Gastrocnemius medialis (tissue), 4 donors: ENCODE data around the gene CHIC2. TPM values are rescaled to one million over a fixed set of nuclear protein-coding genes. Genes with fewer than 3 reads are reported as not detected.
A peak's percentile ranks its signal among the peaks of the same experiment; 100 is the strongest.

Experiments used
- ATAC-seq, 2 donors: fragments of 150-250 bp; one replicate each; pipeline ENCODE4 v1.9.1; 2016
- DNase-seq, 2 donors: peaks; one replicate each; pipeline ENCODE4 v3.0.0-alpha.2; 2019
- H3K27ac ChIP-seq, 4 donors: fragments of 200-600 bp; sonication (generic); 1 replicate in 1 of 4; 2 replicates in 3 of 4; pipeline ENCODE4 v1.5.1; 2016 to 2018; ENCODE audit warnings: mild to moderate bottlenecking in 2 of 4, moderate library complexity in 1 of 4
- H3K27me3 ChIP-seq, 3 donors: fragments of 200-600 bp; sonication (generic) in 2 of 3; 1 replicate in 1 of 3; 2 replicates in 2 of 3; pipeline versions ENCODE4 v1.5.1 to v1.6.0; 2016 to 2019; ENCODE audit warnings: mild to moderate bottlenecking in 1 of 3, moderate library complexity in 1 of 3
- H3K36me3 ChIP-seq, 2 donors: fragments of 200-600 bp; sonication (generic) in 1 of 2; one replicate each; pipeline ENCODE4 v1.5.1; 2017 to 2018
- H3K4me1 ChIP-seq, 2 donors: fragments of 200-600 bp; sonication (generic) in 1 of 2; one replicate each; pipeline ENCODE4 v1.5.1; 2016 to 2017; ENCODE audit warnings: mild to moderate bottlenecking in 2 of 2
- H3K4me3 ChIP-seq, 4 donors: fragments of 200-600 bp; sonication (generic) in 3 of 4; 1 replicate in 1 of 4; 2 replicates in 3 of 4; pipeline ENCODE4 v1.5.1; 2016 to 2019; ENCODE audit warnings: mild to moderate bottlenecking in 2 of 4
- H3K9me3 ChIP-seq, 3 donors: fragments of 200-600 bp; sonication (generic) in 2 of 3; 1 replicate in 1 of 3; 2 replicates in 2 of 3; pipeline ENCODE4 v1.5.1; 2016 to 2019
- POLR2A ChIP-seq, 2 donors: fragments of 450-650 bp; IDR thresholded peaks; one replicate each; pipeline ENCODE4 v1.6.1; 2017; ENCODE audit warnings: antibody characterized with exemption in 2 of 2, mild to moderate bottlenecking in 2 of 2, moderate library complexity in 2 of 2
- in situ Hi-C, 4 donors: fragments of 200-750 bp; cut with MboI; loops; one replicate each; pipeline versions ENCODE4 v1.15.0 to v1.8.0; 2017; ENCODE audit warnings: low sequenced_read_pairs in 4 of 4
- intact Hi-C: fragments of 100-400 bp; cut with DNase I; formaldehyde crosslinking; loops from one replicate; pipeline ENCODE4 v1.15.1; 2023; ENCODE audit warnings: low total_unique reads
- total RNA-seq, 4 donors: library from RNA; depleted of rRNA; stranded (reverse); fragments of >200 nt; gene quantifications; one replicate each; pipeline versions ENCODE4 v1.1.0 to v1.2.3, GENCODE V29; 2016
- TF ChIP-seq, protein P1 (sequence below), 5 experiments: fragments of 450-650 bp in 3 of 5; fragments of 200-600 bp in 2 of 5; sonication (generic) in 2 of 5; IDR thresholded peaks in 4 of 5; conservative IDR thresholded peaks in 1 of 5; 1 replicate in 4 of 5; 2 replicates in 1 of 5; pipeline ENCODE4 v1.5.1; 2016 to 2019; ENCODE audit warnings: antibody characterized with exemption in 5 of 5, mild to moderate bottlenecking in 3 of 5, moderate library complexity in 3 of 5

Gene CHIC2
- total RNA-seq, 4 donors from 2014 or later = 11.9 to 18.6 (median 15.5) TPM

- in situ Hi-C loops = no loop called here
Measured at GRCh38 chr4:54063737-54064316, 578 bp downstream of the CHIC2 start.

DNA sequence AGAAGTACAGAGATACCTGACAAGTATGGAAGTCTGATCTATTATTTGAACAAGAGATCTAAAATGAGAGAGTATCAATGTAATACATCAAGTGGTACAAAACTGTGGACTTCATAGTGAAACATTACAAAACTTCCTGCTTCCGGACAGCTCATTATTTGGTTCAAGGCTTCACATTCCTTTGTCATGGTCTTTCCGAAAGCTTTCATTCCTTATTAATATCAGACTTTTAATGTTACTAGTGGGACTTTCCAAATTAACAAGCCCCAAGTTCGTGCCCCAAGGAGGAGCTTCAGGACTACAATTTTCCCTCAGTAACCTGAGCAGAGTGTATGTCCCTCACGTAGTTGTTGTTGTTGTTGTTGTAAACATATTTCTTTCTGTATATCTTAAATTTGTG is 1.2 kb downstream of the CHIC2 start:
- TF ChIP-seq, protein P1, sequence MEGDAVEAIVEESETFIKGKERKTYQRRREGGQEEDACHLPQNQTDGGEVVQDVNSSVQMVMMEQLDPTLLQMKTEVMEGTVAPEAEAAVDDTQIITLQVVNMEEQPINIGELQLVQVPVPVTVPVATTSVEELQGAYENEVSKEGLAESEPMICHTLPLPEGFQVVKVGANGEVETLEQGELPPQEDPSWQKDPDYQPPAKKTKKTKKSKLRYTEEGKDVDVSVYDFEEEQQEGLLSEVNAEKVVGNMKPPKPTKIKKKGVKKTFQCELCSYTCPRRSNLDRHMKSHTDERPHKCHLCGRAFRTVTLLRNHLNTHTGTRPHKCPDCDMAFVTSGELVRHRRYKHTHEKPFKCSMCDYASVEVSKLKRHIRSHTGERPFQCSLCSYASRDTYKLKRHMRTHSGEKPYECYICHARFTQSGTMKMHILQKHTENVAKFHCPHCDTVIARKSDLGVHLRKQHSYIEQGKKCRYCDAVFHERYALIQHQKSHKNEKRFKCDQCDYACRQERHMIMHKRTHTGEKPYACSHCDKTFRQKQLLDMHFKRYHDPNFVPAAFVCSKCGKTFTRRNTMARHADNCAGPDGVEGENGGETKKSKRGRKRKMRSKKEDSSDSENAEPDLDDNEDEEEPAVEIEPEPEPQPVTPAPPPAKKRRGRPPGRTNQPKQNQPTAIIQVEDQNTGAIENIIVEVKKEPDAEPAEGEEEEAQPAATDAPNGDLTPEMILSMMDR (IDR thresholded peaks at IDR 0.05 in 4 of 5, conservative IDR thresholded peaks at IDR 0.05 in 1 of 5) = no peak
- no peak for TF ChIP-seq POLR2A (IDR thresholded peaks at IDR 0.05)
- Histone ChIP-seq H3K27ac (peak overlapping the region; percentile 83 to 94 (median 89)), H3K4me1 (peaks cover 47 to 48% of the 10 kb centered on the region in 2 donors), H3K4me3 (peak overlapping the region; percentile 89 to 98 (median 94)), H3K9me3 (no peaks in the 10 kb centered on the region), H3K36me3 (no peaks in the 10 kb centered on the region), H3K27me3 (no peaks in the 10 kb centered on the region)
- intact Hi-C loops = loop anchor here (5.0 to 10.0 kb wide), 4 partner anchors 41 to 1408 kb away; partner anchors contain the start of genes FIP1L1 and USP46
- DNase-seq (no peak), ATAC-seq (no peak)
- in situ Hi-C loops = no loop called here

More at GRCh38 chr4:54063737-54064316, 578 bp downstream of the CHIC2 start:
- peak overlapping the region; percentile 89 to 98 (median 94) for H3K4me3 ChIP-seq
- no peaks in the 10 kb centered on the region for H3K9me3 ChIP-seq
- H3K27me3 ChIP-seq = no peaks in the 10 kb centered on the region
- peak in 1 of 2 donors; percentile 25 for DNase-seq
- ATAC-seq = peak; percentile 28 to 51
- intact Hi-C loops = loop anchor here (2.0 to 10.0 kb wide), 5 partner anchors 21 to 1409 kb away; partner anchors contain the start of genes FIP1L1 and USP46
- H3K4me1 ChIP-seq = peaks cover 45 to 46% of the 10 kb centered on the region in 2 donors
- TF ChIP-seq, protein P1 (IDR thresholded peaks at IDR 0.05 in 4 of 5, conservative IDR thresholded peaks at IDR 0.05 in 1 of 5) = no peak
- TF ChIP-seq POLR2A (IDR thresholded peaks at IDR 0.05) = no peak
- H3K36me3 ChIP-seq = no peaks in the 10 kb centered on the region
- H3K27ac ChIP-seq = peak overlapping the region; percentile 83 to 94 (median 89)

- no peaks in the 10 kb centered on the region for H3K36me3 ChIP-seq
- peaks cover 54 to 55% of the 10 kb centered on the region in 2 donors for H3K4me1 ChIP-seq
- no peaks in the 10 kb centered on the region for H3K27me3 ChIP-seq
- H3K9me3 ChIP-seq = no peaks in the 10 kb centered on the region
- ATAC-seq = no peak
- in situ Hi-C loops = no loop called here
- peak overlapping the region; percentile 89 to 98 (median 94) for H3K4me3 ChIP-seq
- peak overlapping the region in 1 of 4 donors; percentile 91 for H3K27ac ChIP-seq
- intact Hi-C loops = loop anchor here (5.0 to 10.0 kb wide), 4 partner anchors 40 to 1408 kb away; partner anchors contain the start of genes FIP1L1 and USP46
- TF ChIP-seq POLR2A (IDR thresholded peaks at IDR 0.05) = no peak
- TF ChIP-seq, protein P1 (IDR thresholded peaks at IDR 0.05 in 4 of 5, conservative IDR thresholded peaks at IDR 0.05 in 1 of 5) = no peak
- DNase-seq = no peak
Measured at GRCh38 chr4:54062392-54062791, 2.0 kb downstream of the CHIC2 start.

DNA sequence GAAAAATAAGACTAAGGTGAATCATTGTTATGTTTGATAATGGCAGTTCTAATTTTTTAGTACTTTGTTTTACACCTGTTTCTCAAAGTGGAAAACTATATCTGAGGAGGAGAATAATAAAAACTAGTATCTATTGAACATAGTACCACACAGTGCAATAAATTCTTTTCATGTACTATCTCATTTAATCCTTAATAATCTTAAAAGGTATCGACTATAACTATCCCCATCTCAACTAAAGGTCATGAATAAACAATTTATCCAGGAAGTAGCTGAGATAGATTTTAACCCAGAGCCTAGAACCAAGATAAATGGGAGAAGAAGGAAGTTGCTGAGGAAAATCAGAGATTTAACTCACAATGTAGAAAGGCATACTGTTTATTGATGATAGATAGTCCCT is 2.5 kb downstream of the CHIC2 start:
- in situ Hi-C loops = no loop called here
- no peak for DNase-seq
- intact Hi-C loops = loop anchor here (5.0 to 10.0 kb wide), 4 partner anchors 40 to 1407 kb away; partner anchors contain the start of genes FIP1L1 and USP46
- Histone ChIP-seq H3K4me3 (peak overlapping the region; percentile 15 to 98 (median 91)), H3K27me3 (no peaks in the 10 kb centered on the region), H3K4me1 (peaks cover 59 to 60% of the 10 kb centered on the region in 2 donors), H3K27ac (no peak overlapping the region), H3K9me3 (no peaks in the 10 kb centered on the region), H3K36me3 (no peaks in the 10 kb centered on the region)
- ATAC-seq = no peak
- TF ChIP-seq, protein P1 (IDR thresholded peaks at IDR 0.05 in 4 of 5, conservative IDR thresholded peaks at IDR 0.05 in 1 of 5) = no peak
- TF ChIP-seq POLR2A (IDR thresholded peaks at IDR 0.05) = no peak
